Right renal cortex interstitium (tissue), 3 donors: Measurements from ENCODE around the gene ARF4. TPM values are rescaled to one million over a fixed set of nuclear protein-coding genes. Genes with fewer than 3 reads are reported as not detected.

Source experiments
- DNase-seq, 3 donors: peaks; one replicate each; pipeline ENCODE4 v3.0.0-alpha.2; 2013; ENCODE audit warnings: low read depth in 3 of 3, low spot score in 2 of 3
- polyA plus RNA-seq, 3 donors: library from polyadenylated mRNA; unstranded; fragments of 120-200 nt; gene quantifications; one replicate each; pipeline ENCODE4 v1.2.1, GENCODE V29; 2013; ENCODE audit not compliant: insufficient read length in 3 of 3

Gene ARF4
- polyA plus RNA-seq, 3 donors: 245 to 267 (median 263) TPM

DNA sequence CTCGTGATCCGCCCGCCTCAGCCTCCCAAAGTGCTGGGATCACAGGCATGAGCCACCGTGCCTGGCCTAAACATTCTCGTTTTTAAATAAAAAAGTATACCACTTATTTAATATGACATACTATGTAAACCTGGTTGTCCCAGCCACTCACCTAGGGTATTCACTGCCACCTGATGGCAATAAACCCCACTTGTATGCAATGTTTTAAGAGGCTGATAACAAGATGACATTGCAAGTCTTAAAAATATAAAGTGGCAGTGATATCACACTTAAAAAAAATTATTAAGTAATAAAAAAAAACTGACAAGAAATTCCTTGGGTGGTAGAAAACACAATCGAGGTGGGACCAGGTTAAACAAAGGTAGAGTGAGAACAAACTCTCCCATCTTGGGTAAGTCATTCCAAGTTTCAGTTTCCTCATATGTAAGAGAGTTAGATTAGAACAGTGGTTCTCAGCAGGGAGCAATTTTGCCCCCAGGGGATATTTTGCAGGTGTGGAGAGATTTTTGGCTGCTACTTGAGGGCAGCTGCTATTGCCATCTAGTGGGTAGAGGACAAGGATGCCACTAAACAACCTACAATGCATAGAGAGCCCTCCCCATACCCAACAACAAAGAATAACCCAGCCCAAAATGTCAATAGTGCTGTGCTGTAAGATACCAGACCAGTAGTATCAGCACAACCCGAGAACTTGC lies 14.5 kb downstream of the ARF4 start:
- DNase-seq: no peak

DNA sequence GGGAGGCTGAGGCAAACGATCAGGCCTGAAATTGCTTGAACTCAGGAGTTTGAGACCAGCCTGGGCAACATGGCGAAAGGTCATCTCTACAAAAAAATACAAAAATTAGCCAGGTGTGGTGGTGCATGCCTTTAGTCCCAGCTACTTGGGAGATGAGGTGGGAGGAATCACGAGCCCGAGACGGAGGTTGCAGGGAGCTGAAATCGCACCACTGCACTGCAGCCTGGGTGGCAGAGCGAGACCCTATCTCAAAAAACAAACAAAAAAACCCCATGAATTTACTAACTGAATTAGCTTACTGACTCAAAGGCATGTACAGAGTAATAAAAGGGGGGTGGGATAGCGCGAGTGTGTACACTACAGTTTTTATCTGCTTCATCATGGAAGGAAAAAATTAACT lies 19.3 kb downstream of the ARF4 start:
- no peak for DNase-seq

DNA sequence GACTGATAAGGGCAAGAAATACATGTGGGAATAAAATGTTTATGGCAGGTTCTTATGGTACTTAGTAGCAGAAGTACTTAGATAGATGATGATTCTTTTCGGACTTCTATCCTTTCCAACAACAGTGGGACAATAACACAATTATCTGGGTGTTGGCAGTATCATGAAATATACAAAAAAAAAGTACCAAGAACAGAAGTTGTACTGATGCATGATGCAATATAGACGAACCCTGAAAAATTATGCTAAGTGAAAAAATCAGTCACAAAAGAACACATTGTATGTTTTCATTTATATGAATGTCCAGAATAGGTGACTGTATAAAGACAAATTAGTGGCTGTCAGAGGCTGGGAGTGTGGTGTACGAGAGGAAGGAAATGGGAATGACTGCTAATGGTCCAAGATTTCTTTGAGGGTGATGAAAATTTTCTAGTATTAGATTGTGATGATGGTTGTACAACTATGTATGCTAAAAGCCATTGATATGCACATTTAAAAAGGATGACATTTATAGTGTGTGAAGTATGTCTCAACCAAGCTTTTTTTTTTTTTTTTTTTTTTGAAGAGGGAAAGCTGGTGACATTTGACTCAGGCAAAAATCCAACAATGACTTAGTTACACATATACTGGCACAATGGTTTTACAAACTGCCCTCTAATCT lies 21.0 kb downstream of the ARF4 start:
- no peak for DNase-seq

DNA sequence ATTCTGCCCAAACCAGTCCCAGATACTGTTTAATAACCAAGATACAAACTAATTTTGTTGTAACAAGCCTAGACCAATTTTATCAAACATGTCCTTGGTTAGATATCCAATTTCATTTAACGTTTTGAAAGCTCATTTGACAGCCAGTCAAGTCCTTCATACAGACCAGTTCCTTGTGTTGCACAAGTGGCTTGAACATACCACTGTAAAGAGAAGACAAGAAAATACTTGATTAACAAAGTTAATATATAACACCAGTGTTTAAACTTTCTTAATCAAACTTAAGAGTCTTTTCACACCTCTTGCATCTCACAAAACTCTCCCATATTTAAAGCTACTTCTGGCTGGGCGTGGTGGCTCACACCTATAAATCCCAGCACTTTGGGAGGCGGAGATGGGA lies 25.0 kb downstream of the ARF4 start:
- DNase-seq: no peak

DNA sequence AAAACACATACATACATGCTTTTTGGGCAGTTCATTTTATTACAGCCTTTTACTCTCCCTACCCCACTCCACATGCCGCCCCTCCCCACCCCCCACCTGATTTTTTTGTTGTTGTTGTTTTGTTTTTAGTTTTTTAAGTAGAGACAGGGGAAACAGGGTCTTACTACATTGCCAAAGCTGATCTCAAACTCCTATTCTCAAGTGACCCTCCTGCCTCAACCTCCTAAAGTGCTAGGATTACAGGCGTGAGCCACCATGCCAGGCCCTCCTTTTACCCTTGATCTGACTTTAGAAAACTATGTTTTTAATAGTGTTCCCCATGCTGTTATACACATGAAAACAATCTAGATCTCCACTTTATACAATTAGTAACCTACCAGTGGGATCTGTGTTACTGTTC lies 26.3 kb downstream of the ARF4 start:
- DNase-seq: no peak

DNA sequence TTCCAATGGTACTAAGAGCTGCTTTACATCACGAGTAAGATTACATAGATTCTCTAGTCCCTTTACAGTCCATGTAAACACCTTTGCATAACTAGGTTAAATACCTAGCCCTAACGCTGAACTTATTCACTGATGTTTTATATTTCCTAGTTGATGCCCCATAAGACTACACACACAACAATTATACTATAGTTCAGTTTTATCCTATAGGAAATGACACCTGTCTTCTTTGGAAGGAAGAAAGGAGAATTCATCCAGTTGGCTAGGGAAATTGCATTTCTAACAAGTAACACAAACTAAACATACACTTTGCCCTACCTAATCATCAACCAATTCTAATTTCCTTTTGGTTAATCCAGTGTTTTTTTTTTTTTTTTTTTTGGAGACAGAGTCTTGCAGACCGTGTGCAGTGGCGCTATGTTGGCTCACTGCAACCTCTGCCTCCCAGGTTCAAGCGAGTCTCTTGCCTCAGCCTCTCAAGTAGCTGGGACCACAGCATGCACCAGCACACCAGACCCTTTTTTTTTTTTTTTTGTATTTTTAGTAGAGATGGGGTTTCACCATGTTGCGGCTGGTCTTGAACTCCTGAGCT lies 27.2 kb downstream of the ARF4 start:
- DNase-seq: no peak

DNA sequence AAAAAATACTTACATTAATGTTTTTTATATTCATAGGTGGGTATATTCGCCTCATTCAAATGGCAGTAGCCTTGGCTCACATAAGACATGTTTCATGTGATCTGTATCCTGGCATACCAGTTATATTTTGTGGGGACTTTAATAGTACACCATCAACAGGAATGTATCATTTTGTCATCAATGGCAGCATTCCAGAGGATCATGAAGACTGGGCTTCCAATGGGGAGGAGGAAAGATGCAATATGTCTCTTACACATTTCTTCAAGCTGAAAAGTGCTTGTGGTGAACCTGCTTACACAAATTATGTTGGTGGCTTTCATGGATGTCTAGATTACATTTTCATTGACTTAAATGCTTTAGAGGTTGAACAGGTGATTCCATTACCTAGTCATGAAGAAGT lies 37.6 kb downstream of the ARF4 start:
- DNase-seq: no peak

DNA sequence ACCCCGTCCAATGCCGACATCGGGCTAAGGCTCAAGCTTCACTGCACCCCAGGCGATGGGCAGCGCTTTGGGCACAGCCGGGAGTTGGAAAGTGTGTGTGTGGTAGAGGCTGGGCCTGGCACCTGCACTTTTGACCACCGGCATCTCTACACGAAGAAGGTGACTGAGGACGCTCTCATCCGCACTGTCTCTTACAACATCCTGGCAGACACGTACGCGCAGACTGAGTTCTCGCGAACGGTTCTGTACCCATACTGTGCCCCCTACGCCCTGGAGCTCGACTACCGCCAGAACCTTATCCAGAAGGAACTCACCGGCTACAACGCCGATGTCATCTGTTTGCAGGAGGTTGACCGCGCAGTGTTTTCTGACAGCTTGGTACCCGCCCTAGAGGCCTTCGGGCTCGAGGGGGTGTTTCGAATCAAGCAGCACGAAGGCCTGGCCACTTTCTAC lies 40.0 kb downstream of the ARF4 start:
- no peak for DNase-seq

DNA sequence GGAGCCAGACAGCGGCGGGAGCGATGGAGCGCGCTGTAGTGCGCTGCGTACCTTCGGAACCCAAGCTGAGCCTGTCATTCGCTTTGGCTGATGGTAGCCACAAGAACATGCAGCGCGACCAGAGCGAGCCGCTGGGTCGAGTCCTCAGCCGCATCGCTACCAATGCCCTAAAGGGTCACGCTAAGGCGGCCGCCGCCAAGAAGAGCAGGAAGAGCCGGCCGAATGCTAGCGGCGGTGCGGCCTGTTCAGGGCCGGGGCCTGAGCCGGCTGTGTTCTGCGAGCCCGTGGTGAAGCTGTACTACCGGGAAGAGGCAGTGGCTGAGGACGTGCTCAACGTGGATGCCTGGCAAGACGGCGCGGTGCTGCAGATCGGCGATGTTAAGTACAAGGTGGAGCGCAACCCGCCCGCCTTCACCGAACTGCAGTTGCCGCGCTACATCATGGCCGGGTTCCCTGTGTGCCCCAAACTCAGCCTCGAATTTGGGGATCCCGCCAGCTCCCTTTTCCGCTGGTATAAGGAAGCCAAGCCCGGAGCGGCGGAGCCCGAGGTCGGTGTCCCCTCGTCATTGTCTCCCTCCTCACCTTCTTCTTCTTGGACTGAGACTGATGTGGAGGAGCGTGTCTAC lies 40.6 kb downstream of the ARF4 start:
- no peak for DNase-seq

DNA sequence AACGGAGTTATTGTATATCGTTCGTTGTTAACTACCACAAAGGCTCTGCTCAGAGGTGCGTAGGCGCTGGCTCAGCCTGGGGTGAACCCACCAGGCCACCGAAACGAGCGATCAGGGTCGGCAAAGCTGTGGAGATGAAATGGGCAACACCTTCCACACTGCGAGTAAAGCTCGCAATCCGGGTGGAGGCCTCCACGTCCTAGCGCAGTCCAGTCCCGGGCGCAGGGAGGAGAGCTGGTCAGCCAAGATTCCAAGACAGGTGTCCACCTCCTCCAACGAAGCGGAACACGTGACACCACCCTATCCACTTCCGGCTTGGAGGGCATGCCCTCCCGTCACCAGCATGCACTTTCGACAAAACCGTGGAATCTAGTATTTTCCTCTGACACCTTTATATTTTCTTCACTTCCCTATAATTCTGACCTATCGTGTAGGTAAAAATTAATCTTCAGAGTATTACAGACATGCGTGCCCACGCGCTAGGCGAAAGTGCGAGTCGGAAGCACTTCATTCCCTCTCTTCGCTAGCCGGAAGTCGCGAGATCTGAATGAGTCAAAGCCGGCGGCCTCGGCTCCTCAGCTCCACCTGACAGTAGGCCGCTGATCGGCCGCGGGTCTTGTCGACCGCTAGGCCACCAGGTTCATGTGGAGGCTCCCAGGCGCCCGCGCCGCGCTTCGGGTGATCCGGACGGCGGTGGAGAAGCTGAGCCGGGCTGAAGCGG lies 41.2 kb downstream of the ARF4 start, which contains the start of gene PDE12:
Gene PDE12 (plus strand): TSS at position 537 of the 721 bp plus-strand sequence. CDS start 106 bp downstream, at position 643.
- DNase-seq: peak; percentile 80 to 94 (median 89)

DNA sequence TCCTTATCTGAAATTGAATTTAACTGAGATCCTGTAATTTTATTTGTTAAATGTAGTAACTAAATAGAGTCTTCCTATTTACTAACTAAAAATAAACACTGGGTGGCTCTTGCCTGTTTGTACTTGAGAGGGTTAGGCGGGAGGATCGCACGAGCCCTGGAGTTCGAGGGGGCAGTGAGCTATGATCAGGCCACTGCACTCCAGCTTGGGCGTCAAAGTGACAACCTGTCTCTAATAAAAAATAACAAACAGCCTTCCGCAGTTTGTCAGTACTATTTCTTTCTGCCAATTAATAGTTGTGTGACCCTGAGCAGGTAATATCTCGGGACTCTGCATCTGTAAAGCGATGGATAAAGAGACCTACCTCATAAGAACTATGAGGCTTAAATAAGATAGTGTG lies 41.8 kb downstream of the ARF4 start:
- no peak for DNase-seq

DNA sequence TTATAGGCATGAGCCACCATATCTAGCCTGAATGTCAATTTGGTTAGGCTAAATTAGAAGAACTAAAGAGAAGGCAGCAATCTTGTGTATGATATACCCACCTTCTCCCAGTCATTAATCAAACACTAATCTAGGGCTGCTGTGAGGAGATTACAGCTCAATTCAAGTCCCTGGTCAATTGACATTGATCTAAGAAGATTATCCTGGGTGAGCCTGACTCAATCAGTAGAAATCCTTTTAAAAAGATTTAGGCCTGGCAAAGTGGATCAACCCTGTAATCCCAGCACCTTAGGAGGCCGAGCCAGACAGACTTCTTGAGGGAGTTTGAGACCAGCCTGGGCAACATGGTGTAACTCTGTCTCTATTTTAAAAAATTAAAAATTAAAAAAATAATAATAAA lies 50.5 kb downstream of the ARF4 start:
- no peak for DNase-seq

DNA sequence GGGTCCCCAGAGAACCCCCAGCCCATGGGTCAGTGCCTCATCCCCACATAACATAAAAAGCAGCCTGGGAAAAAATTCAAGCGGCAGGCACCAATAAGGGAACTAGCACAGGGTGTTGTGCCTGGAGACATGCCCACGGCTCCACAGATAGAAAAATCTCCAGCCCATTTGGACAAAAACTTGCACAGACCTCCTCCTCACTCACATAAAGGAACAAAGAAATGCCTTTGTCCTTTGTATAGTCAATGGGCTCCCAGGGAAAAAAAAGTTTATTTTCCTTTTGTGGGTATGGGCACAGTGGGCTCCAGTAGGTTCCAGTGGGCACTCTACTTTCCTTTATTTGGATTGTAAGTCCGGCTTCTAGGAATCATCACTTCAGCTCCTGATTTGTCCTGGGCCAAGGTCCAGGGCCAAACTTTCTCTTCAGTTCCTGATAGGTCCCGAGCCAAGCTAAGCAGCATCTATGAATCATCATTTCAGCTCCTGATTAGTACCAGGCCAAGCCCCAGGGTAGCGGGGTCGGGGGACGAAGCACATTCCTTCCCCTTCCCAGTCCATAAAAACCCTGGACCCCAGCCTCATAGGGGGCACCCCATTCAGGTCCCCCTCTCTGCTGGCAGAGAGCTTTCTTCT lies 51.4 kb downstream of the ARF4 start:
- no peak for DNase-seq

DNA sequence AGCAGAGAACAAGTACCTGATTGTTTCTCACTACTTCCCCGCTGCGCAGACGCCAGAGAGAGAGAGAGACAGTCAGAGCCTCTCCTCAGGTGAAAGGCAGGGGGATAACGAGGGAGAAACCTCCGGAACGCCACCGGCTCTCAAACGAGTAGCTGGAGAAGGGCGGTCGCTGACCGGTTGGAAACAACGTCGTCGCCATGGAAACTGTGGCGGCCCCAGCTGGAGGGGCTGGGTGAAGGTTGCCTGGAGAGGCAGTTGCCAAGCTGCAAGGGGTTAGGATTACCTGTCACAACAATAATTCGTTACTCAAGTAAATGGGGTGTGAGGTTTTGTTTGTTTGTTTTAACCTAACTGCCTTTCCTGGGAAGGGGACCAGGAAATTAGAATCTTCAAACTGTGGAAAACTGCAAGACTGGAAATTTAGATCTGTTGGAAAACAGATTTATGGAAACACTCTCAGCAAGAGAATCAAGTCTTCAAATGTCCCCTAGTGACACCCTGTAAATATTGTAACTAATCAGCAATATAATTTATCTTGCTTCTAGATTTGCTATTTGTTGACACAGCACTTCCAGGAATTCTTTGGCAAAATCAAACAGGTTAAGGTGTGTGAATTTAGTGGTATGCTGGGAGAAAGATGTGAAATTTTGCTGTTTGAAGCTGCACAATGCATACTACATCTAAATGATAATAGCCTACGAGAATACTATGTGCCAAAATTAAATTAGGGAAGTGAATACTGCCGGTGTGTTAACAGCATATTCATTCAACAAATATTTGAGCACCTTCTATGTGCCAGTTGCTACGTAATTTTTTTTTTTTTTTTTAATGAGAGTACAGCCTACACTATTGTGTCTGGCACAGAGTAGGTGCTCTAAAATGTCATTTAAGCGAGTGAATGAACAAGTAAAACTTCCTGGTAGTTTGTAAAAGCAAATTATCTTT lies 52.7 kb downstream of the ARF4 start, which contains the start of gene DNAH12:
Gene DNAH12 (minus strand): TSS at position 164 of the 945 bp plus-strand sequence. CDS start 1,474 bp downstream, outside the sequence.
- peak; percentile 74 to 89 (median 80) for DNase-seq

DNA sequence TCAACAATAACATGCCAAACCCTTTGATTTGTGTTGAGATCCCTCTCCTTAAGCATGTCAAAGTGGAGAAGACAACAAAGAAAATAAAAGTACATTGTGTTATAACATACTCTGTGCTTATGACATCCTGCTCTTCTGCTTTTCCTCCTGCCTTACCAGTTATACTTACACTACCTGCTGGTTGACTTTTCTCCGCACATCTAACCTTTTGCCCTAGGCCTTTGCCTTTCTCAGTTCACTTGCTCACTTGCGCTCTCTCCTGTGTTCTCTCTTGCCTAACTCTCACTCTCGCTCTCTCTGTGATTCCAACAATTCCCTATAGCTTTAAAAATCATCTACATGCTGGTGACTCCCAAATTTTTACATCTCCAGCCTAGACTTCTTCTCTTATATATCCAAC lies 58.7 kb downstream of the ARF4 start:
- no peak for DNase-seq

DNA sequence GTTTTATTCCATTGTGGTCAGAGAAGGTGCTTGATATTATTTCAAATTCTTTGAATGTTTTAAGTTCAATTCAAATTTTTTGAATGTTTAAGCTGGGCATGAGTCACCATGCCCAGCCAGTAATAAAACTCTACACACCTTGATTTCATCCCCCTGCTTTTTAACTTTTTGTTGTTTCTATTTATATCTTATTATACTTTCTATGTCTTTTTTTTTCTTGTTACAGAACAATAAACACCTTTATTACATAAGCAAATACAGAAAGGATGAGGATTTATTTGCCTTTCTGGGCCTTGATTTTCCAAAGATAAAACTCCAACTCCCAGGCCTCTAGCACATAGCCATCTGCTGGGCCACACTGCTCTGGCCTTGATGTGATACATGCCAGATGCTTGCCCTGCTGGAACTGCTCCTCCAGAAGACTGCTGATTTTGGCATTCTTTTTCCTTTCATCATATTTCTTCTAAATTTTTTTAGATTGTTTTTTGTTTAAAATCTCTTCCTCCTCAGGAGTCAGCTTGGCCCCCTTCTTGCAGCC lies 67.0 kb downstream of the ARF4 start:
- DNase-seq: no peak
